SK-N-SH treated with all-trans-retinoic acid at 6 μM for 48 hours (cell line): Measurements from ENCODE around the gene LARGE1.

Experiments used
- ATAC-seq: fragments of 200-7000 bp; cut with Tn5 transposase; 3 replicates; pipeline ENCODE4 v1.9.1; 2020; ENCODE audit warnings: mild to moderate bottlenecking, moderate library complexity
- ARNTL ChIP-seq: fragments of 450-650 bp; formaldehyde crosslinking; IDR thresholded peaks from 2 replicates; pipeline ENCODE4 v1.5.0; 2020; ENCODE audit warnings: low read depth, mild to moderate bottlenecking, moderate library complexity, borderline replicate concordance
- BACH2 ChIP-seq: fragments of 250-450 bp; sonication (Bioruptor Pico); IDR thresholded peaks from 2 replicates; pipeline ENCODE4 v1.9.0; 2021; ENCODE audit warnings: mild to moderate bottlenecking, borderline replicate concordance
- CSDC2 ChIP-seq: fragments of 250-450 bp; sonication (Bioruptor Pico); IDR thresholded peaks from 2 replicates; pipeline ENCODE4 v1.5.0; 2020; ENCODE audit warnings: mild to moderate bottlenecking, moderate library complexity
- ESRRG ChIP-seq: fragments of 250-450 bp; sonication (Bioruptor Pico); IDR thresholded peaks from 2 replicates; pipeline ENCODE4 v1.6.1; 2021; ENCODE audit warnings: mild to moderate bottlenecking
- GLIS3 ChIP-seq: fragments of 250-450 bp; sonication (Bioruptor Pico); IDR thresholded peaks from 2 replicates; pipeline ENCODE4 v1.5.0; 2020; ENCODE audit warnings: mild to moderate bottlenecking, moderate library complexity
- ISL1 ChIP-seq: fragments of 250-450 bp; sonication (Bioruptor Pico); IDR thresholded peaks from 2 replicates; pipeline ENCODE4 v2.1.2; 2022; ENCODE audit warnings: mild to moderate bottlenecking, moderate library complexity
- OSR1 ChIP-seq: fragments of 250-450 bp; sonication (Bioruptor Pico); IDR thresholded peaks from 2 replicates; pipeline ENCODE4 v1.8.0; 2022; ENCODE audit warnings: moderate library complexity, mild to moderate bottlenecking, inconsistent platforms
- PPARA ChIP-seq: fragments of 250-450 bp; sonication (Bioruptor Pico); IDR thresholded peaks from 2 replicates; pipeline ENCODE4 v1.5.0; 2020; ENCODE audit warnings: mild to moderate bottlenecking, borderline replicate concordance
- RARB ChIP-seq: fragments of 250-450 bp; sonication (Bioruptor Pico); IDR thresholded peaks from 2 replicates; pipeline ENCODE4 v1.8.0; 2021; ENCODE audit warnings: mild to moderate bottlenecking, moderate library complexity
- SNAI2 ChIP-seq: fragments of 250-450 bp; sonication (Bioruptor Pico); IDR thresholded peaks from 2 replicates; pipeline ENCODE4 v1.5.0; 2020; ENCODE audit warnings: mild to moderate bottlenecking, moderate library complexity
- TCF4 ChIP-seq: fragments of 250-450 bp; sonication (Bioruptor Pico); IDR thresholded peaks from 2 replicates; pipeline ENCODE4 v1.8.0; 2021; ENCODE audit warnings: mild to moderate bottlenecking, moderate library complexity, borderline replicate concordance
- TOX ChIP-seq: fragments of 250-450 bp; sonication (Bioruptor Pico); IDR thresholded peaks from 2 replicates; pipeline ENCODE4 v1.8.0; 2021; ENCODE audit warnings: mild to moderate bottlenecking, moderate library complexity, borderline replicate concordance
- ZC3H10 ChIP-seq: fragments of 250-450 bp; sonication (Bioruptor Pico); IDR thresholded peaks from 2 replicates; pipeline ENCODE4 v1.5.1; 2021; ENCODE audit warnings: mild to moderate bottlenecking, moderate library complexity
- ZFP3 ChIP-seq: fragments of 250-450 bp; sonication (Bioruptor Pico); IDR thresholded peaks from 2 replicates; pipeline ENCODE4 v1.5.0; 2020; ENCODE audit warnings: mild to moderate bottlenecking, moderate library complexity
- ZFP30 ChIP-seq: fragments of 450-650 bp; formaldehyde crosslinking; IDR thresholded peaks from 2 replicates; pipeline ENCODE4 v1.5.0; 2022; ENCODE audit warnings: mild to moderate bottlenecking, moderate library complexity
- ZNF565 ChIP-seq: fragments of 450-650 bp; formaldehyde crosslinking; conservative IDR thresholded peaks from 2 replicates; pipeline ENCODE4 v1.5.0; 2020; ENCODE audit warnings: low read depth, mild to moderate bottlenecking, moderate library complexity
- ZNF70 ChIP-seq: fragments of 450-650 bp; formaldehyde crosslinking; IDR thresholded peaks from 2 replicates; pipeline ENCODE4 v1.5.0; 2020; ENCODE audit warnings: mild to moderate bottlenecking, moderate library complexity
- ZNF8 ChIP-seq: fragments of 450-650 bp; formaldehyde crosslinking; IDR thresholded peaks from 2 replicates; pipeline ENCODE4 v1.5.0; 2020; ENCODE audit warnings: mild to moderate bottlenecking, moderate library complexity
- TF ChIP-seq, protein P1 (sequence below): fragments of 250-450 bp; sonication (Bioruptor Pico); IDR thresholded peaks from 2 replicates; pipeline ENCODE4 v1.5.1; 2020; ENCODE audit warnings: low read depth, mild to moderate bottlenecking, moderate library complexity
- TF ChIP-seq, protein P2 (sequence below): fragments of 250-450 bp; sonication (Bioruptor Pico); IDR thresholded peaks from 2 replicates; pipeline ENCODE4 v1.5.0; 2020; ENCODE audit warnings: mild to moderate bottlenecking, moderate library complexity
- TF ChIP-seq, protein P3 (sequence below): fragments of 250-450 bp; sonication (Bioruptor Pico); IDR thresholded peaks from 2 replicates; pipeline ENCODE4 v1.8.0; 2020; ENCODE audit warnings: mild to moderate bottlenecking, moderate library complexity, borderline replicate concordance
- TF ChIP-seq, protein P4 (sequence below): fragments of 250-450 bp; sonication (Bioruptor Pico); IDR thresholded peaks from 2 replicates; pipeline ENCODE4 v1.5.1; 2021; ENCODE audit warnings: mild to moderate bottlenecking, moderate library complexity

Gene LARGE1

DNA sequence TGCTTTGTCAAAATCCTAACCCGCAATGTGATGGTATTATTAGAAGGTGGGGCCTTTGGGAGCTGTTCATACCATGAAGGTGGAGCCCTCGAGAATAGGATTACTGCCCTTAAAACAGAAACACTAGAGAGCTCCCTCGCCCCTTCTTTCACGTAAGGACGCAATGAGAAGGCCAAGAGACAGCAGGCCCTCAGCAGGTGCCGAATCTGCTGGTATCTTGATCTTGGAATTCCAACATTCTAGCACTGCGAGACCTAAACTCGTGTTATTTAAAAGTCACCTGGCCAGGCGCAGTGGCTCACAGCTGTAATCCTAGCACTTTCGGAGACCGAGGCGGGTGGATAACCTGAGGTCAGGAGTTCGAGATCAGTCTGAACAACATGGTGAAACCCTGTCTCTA, 33.1 kb downstream of the LARGE1 start:
- TF ChIP-seq OSR1 (CRISPR knock-in tag) (no peak), ESRRG (no peak), SNAI2 (no peak), GLIS3 (CRISPR knock-in tag) (no peak), ZNF70 (CRISPR knock-in tag) (no peak), TCF4 (no peak), RARB (CRISPR knock-in tag) (no peak), ZFP3 (no peak), ISL1 (CRISPR knock-in tag) (no peak), ARNTL (CRISPR knock-in tag) (no peak), CSDC2 (CRISPR knock-in tag) (no peak), TOX (CRISPR knock-in tag) (no peak), BACH2 (CRISPR knock-in tag) (no peak), ZNF8 (no peak), ZC3H10 (CRISPR knock-in tag) (no peak), ZFP30 (CRISPR knock-in tag) (no peak)
- TF ChIP-seq, protein P1, sequence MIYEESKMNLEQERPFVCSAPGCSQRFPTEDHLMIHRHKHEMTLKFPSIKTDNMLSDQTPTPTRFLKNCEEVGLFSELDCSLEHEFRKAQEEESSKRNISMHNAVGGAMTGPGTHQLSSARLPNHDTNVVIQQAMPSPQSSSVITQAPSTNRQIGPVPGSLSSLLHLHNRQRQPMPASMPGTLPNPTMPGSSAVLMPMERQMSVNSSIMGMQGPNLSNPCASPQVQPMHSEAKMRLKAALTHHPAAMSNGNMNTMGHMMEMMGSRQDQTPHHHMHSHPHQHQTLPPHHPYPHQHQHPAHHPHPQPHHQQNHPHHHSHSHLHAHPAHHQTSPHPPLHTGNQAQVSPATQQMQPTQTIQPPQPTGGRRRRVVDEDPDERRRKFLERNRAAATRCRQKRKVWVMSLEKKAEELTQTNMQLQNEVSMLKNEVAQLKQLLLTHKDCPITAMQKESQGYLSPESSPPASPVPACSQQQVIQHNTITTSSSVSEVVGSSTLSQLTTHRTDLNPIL (CRISPR knock-in tag) = no peak
- TF ChIP-seq, protein P2, sequence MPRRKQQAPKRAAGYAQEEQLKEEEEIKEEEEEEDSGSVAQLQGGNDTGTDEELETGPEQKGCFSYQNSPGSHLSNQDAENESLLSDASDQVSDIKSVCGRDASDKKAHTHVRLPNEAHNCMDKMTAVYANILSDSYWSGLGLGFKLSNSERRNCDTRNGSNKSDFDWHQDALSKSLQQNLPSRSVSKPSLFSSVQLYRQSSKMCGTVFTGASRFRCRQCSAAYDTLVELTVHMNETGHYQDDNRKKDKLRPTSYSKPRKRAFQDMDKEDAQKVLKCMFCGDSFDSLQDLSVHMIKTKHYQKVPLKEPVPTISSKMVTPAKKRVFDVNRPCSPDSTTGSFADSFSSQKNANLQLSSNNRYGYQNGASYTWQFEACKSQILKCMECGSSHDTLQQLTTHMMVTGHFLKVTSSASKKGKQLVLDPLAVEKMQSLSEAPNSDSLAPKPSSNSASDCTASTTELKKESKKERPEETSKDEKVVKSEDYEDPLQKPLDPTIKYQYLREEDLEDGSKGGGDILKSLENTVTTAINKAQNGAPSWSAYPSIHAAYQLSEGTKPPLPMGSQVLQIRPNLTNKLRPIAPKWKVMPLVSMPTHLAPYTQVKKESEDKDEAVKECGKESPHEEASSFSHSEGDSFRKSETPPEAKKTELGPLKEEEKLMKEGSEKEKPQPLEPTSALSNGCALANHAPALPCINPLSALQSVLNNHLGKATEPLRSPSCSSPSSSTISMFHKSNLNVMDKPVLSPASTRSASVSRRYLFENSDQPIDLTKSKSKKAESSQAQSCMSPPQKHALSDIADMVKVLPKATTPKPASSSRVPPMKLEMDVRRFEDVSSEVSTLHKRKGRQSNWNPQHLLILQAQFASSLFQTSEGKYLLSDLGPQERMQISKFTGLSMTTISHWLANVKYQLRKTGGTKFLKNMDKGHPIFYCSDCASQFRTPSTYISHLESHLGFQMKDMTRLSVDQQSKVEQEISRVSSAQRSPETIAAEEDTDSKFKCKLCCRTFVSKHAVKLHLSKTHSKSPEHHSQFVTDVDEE = no peak
- TF ChIP-seq, protein P3, sequence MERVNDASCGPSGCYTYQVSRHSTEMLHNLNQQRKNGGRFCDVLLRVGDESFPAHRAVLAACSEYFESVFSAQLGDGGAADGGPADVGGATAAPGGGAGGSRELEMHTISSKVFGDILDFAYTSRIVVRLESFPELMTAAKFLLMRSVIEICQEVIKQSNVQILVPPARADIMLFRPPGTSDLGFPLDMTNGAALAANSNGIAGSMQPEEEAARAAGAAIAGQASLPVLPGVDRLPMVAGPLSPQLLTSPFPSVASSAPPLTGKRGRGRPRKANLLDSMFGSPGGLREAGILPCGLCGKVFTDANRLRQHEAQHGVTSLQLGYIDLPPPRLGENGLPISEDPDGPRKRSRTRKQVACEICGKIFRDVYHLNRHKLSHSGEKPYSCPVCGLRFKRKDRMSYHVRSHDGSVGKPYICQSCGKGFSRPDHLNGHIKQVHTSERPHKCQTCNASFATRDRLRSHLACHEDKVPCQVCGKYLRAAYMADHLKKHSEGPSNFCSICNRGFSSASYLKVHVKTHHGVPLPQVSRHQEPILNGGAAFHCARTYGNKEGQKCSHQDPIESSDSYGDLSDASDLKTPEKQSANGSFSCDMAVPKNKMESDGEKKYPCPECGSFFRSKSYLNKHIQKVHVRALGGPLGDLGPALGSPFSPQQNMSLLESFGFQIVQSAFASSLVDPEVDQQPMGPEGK (CRISPR knock-in tag) = no peak
- ATAC-seq = no peak

DNA sequence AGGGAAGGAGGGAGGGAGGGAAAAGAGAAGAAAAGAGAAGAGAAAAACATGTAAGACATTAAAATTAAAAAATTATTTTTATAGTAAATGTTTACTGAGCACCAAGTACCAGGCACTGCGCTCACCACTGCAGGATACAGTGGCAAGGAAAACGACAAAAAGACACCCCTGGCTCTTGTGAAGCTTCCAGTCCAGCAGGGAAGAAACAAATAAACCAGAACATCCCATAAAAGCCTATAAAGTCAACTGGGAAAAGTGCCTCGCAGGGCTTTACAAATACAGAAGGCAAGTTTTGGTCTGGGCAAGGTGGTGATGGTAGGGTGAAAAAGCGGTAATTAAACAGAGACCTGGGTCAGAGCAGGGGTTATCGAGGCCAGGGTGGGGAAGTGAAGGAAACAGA, 33.6 kb downstream of the LARGE1 start:
- no peak for TF ChIP-seq ZNF8
- TF ChIP-seq, protein P4, sequence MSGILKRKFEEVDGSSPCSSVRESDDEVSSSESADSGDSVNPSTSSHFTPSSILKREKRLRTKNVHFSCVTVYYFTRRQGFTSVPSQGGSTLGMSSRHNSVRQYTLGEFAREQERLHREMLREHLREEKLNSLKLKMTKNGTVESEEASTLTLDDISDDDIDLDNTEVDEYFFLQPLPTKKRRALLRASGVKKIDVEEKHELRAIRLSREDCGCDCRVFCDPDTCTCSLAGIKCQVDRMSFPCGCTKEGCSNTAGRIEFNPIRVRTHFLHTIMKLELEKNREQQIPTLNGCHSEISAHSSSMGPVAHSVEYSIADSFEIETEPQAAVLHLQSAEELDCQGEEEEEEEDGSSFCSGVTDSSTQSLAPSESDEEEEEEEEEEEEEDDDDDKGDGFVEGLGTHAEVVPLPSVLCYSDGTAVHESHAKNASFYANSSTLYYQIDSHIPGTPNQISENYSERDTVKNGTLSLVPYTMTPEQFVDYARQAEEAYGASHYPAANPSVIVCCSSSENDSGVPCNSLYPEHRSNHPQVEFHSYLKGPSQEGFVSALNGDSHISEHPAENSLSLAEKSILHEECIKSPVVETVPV = no peak
- TF ChIP-seq ZFP3 = no peak
- no peak for TF ChIP-seq TOX (CRISPR knock-in tag)
- TF ChIP-seq PPARA (CRISPR knock-in tag) = no peak
- TF ChIP-seq ZNF70 (CRISPR knock-in tag) = no peak
- TF ChIP-seq, protein P2 = no peak
- no peak for TF ChIP-seq ARNTL (CRISPR knock-in tag)
- TF ChIP-seq OSR1 (CRISPR knock-in tag) = no peak
- TF ChIP-seq, protein P3 (CRISPR knock-in tag) = no peak
- TF ChIP-seq SNAI2 = no peak
- no peak for TF ChIP-seq CSDC2 (CRISPR knock-in tag)
- no peak for TF ChIP-seq ESRRG
- no peak for TF ChIP-seq BACH2 (CRISPR knock-in tag)
- TF ChIP-seq ZNF565 (CRISPR knock-in tag) = no peak
- TF ChIP-seq, protein P1 (CRISPR knock-in tag) = no peak
- TF ChIP-seq RARB (CRISPR knock-in tag) = no peak
- no peak for TF ChIP-seq ZC3H10 (CRISPR knock-in tag)
- TF ChIP-seq ISL1 (CRISPR knock-in tag) = no peak
- ATAC-seq = no peak
